Neural crest cell (in vitro differentiated cells): ENCODE results near the gene SRRT. TPM values are rescaled to one million over a fixed set of nuclear protein-coding genes. Genes with fewer than 3 reads are reported as not detected.

ENCODE experiments used
- DNase-seq: peaks from one replicate; pipeline ENCODE4 v3.0.0; 2021; ENCODE audit warnings: low read depth, mixed read lengths, low spot score
- H3K27ac Mint-ChIP-seq: one replicate; pipeline ENCODE4 v1.8.0; 2021; ENCODE audit warnings: mild to moderate bottlenecking, mixed read lengths; ENCODE audit not compliant: unreplicated experiment
- H3K27me3 Mint-ChIP-seq: 2 replicates; pipeline ENCODE4 v1.8.0; 2021; ENCODE audit warnings: low read depth, mild to moderate bottlenecking, mixed read lengths
- H3K36me3 Mint-ChIP-seq: 2 replicates; pipeline ENCODE4 v1.8.0; 2021; ENCODE audit warnings: low read depth, mild to moderate bottlenecking, mixed read lengths
- H3K4me1 Mint-ChIP-seq: 2 replicates; pipeline ENCODE4 v1.8.0; 2021; ENCODE audit warnings: mixed read lengths
- H3K4me3 Mint-ChIP-seq: one replicate; pipeline ENCODE4 v1.8.0; 2021; ENCODE audit warnings: mild to moderate bottlenecking, mixed read lengths
- H3K9me3 Mint-ChIP-seq: 2 replicates; pipeline ENCODE4 v1.8.0; 2021; ENCODE audit warnings: mixed read lengths
- total RNA-seq: library from RNA; stranded (reverse); gene quantifications from 2 replicates; pipeline ENCODE4 v1.2.1, GENCODE V29; 2021
- TF ChIP-seq, protein P1 (sequence below): fragments of 200-600 bp; sonication (generic); conservative IDR thresholded peaks from 2 replicates; pipeline ENCODE4 v1.5.0; 2021; ENCODE audit warnings: antibody characterized with exemption, mild to moderate bottlenecking

SRRT gene
- total RNA-seq, 1 donor from 2014 or later = 356 TPM

DNA sequence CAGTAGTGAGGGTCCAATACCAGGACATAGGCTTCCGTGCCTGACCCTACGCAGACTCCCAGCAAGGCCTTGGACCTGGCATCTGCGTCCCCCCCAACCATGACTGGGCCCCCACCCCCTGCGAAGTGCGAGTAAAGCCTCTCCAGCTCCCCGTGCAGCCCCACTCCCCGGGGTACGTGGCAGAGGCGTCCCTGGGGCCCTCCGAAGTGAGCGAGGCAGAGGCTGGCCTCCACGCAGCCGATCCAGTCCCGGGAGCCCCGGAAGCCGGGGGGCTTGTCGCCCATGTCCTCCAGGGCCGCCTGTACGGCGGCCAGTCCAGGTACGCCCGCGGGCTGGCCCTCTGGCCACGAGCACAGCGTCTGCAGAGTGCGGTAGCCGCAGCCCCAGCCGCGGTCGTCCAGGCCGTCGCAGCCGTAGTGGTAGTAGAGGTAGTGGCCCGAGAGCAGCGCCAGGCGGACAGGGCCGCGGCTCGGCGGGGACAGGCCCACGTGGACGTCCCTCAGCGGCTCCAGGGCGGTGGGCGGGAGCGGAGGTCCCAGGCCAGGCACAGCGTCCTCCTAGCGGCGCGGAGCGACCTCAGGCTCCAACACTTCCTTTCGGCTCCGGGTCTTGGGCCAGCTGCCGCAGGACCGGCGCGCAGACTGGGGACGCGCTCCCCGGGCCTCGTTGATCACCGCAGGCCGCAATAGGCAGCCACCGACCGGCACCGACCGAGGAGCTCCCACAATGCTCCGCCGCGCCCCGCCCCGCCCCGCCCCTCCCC lies 14.3 kb downstream of the SRRT start, which contains the start of gene UFSP1:
Gene UFSP1 (minus strand): TSS at position 728 of the 763 bp plus-strand sequence. CDS start 444 bp downstream, at position 284.
- no peaks in the 10 kb centered on the region for H3K9me3 Mint-ChIP-seq
- H3K36me3 Mint-ChIP-seq = peaks cover 23% of the 10 kb centered on the region
- TF ChIP-seq, protein P1, sequence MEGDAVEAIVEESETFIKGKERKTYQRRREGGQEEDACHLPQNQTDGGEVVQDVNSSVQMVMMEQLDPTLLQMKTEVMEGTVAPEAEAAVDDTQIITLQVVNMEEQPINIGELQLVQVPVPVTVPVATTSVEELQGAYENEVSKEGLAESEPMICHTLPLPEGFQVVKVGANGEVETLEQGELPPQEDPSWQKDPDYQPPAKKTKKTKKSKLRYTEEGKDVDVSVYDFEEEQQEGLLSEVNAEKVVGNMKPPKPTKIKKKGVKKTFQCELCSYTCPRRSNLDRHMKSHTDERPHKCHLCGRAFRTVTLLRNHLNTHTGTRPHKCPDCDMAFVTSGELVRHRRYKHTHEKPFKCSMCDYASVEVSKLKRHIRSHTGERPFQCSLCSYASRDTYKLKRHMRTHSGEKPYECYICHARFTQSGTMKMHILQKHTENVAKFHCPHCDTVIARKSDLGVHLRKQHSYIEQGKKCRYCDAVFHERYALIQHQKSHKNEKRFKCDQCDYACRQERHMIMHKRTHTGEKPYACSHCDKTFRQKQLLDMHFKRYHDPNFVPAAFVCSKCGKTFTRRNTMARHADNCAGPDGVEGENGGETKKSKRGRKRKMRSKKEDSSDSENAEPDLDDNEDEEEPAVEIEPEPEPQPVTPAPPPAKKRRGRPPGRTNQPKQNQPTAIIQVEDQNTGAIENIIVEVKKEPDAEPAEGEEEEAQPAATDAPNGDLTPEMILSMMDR = no peak
- peak within 1 kb of the TSS; percentile 98 for H3K27ac Mint-ChIP-seq
- peaks cover 46% of the 10 kb centered on the region for H3K4me1 Mint-ChIP-seq
- H3K4me3 Mint-ChIP-seq = peak within 1 kb of the TSS; percentile 90
- no peak for DNase-seq
- peaks cover 26% of the 10 kb centered on the region for H3K27me3 Mint-ChIP-seq

DNA sequence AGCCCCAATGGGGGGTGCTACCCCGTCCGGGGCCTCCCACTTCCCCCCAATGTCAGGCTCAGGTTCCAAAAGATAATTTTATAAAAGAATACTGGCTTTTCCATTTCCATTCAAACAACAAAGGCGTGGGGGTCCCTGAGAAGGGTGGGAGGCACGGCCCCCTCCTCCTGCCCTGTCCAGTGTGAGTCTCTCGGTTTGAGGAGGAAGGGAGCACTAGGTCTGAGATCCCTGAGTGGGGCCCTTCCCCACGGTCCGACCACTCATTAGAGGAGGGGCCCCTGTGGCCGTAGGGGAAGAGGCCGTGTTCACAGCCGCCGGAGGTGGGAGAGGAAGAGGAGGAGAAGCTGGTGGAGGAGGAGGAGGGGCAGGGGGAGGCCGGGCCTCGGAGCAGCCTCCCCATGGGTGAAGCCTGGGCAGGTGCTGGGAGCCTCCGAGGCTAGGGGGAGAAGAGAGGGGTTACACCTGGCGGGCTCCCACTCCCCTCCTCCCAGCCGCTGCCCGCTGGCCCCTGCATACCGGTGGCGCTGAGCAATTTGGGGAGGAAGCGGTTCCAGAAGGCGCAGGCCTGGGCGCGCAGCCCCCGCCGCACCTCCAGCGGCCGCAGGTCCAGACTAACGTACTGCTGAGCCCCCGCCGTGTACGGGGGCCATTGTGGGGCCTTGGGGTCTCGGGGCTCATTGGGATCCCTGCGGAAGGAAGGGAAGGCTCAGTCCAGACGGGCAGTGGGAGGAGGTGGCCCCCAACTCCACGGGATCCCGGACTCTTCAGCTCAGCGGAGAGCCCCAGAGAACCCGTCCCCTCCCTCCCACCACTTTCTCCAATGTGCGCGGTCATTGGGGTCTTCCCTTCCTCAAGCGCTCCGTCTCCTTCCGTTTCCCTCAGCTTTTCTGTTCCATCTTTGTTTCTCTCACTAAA lies 16.0 kb downstream of the SRRT start:
- peaks cover 44% of the 10 kb centered on the region for H3K4me1 Mint-ChIP-seq
- H3K4me3 Mint-ChIP-seq = peak overlapping the region; percentile 90
- peaks cover 32% of the 10 kb centered on the region for H3K27me3 Mint-ChIP-seq

DNA sequence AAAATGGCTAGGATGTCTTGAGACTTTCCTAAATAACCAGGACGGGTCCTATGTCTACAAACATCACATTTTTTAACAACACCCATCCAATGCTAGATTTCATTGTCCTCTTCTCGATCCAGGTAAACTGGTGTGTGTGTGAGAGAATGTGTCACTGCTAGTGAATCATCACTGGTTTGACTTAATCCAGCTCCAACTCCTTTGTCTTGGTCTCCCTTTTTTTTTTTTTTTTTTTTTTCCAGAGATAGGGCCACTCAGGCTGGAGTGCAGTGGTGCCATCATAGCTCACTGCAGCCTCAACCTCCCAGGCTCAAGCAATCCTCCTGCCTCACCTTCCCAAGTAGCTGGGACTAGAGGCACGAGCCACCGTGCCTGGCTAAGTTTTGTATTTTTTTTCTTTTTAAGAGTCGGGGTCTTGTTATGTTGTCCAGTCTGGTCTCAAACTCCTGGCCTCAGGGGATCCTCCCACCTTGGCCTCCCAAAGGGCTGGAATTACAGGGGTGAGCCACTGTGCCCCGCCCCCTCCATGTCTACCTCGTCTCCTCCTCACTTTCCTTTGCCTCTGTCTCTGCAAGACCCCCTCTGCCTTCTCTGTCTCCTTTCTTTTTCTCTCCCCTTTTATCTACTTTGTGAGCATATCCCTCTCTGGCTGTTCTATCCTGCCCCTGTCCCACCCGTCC lies 16.8 kb downstream of the SRRT start:
- TF ChIP-seq, protein P1 = no peak
- H3K27me3 Mint-ChIP-seq = peaks cover 38% of the 10 kb centered on the region
- H3K36me3 Mint-ChIP-seq = peaks cover 5% of the 10 kb centered on the region
- H3K4me3 Mint-ChIP-seq = peak overlapping the region; percentile 82
- H3K27ac Mint-ChIP-seq = peak overlapping the region; percentile 62
- DNase-seq = no peak
- H3K4me1 Mint-ChIP-seq = peaks cover 48% of the 10 kb centered on the region
- no peaks in the 10 kb centered on the region for H3K9me3 Mint-ChIP-seq

More for the DNA sequence above, 16.0 kb downstream of the SRRT start:
- peak overlapping the region; percentile 62 for H3K27ac Mint-ChIP-seq
- no peak for DNase-seq
- peaks cover 12% of the 10 kb centered on the region for H3K36me3 Mint-ChIP-seq
- no peaks in the 10 kb centered on the region for H3K9me3 Mint-ChIP-seq
- TF ChIP-seq, protein P1 = no peak

DNA sequence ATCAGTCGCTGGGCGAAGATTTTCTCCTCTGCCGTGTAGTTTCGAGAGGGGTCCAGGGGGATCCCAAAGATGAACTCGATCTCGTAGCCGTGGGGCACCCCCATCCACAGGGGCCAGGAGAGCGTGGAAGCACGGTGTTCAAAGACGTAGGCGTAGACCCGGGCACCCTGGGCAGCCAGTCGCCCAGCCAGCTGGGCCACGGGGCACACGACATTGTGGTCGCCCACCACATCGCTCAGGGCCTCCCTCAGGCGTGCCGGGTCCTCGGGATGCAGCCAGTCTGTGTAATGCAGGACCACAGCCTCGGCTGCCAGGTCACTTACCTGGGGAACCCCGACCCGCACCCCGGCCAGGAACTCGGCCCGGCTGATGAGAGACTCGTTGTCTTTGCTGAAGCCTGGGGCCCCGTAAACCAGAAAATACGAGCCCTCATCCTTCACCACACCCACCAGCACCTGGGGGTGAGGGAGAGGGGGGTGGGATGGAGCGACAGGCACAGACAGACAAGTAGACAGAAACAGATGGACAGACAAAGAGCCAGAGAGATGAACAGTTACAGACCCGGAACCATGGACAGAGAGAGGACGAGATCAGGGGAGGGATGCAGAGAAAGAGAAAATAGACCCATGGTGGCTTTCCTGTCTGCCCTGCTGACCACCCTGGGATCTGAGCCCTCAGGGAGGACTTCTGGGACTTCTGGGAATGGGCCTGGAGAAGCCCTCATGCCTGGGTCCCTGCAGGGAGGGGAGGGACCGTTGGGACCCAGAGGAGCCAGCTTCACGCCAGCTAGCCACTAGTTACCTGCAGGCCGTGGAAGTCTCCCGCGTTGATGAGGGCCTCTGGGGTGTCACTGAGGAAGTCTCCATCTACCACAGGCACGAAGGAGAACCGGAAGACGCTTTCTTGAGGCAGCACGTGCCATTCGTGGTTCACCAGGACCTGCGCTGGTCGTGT lies 17.7 kb downstream of the SRRT start:
- Mint-ChIP-seq H3K4me3 (peak overlapping the region; percentile 82), H3K9me3 (no peaks in the 10 kb centered on the region), H3K27ac (no peak overlapping the region), H3K27me3 (peaks cover 44% of the 10 kb centered on the region), H3K4me1 (peaks cover 42% of the 10 kb centered on the region), H3K36me3 (peaks cover 4% of the 10 kb centered on the region)
- DNase-seq = no peak
- TF ChIP-seq, protein P1 = no peak
